Measurements from ENCODE around the gene ABI3. TPM values are rescaled to one million over a fixed set of nuclear protein-coding genes. Genes with fewer than 3 reads are reported as not detected.

ABI3 gene
- total and polyA plus RNA-seq, 9 of the 15 experiments (the other 6 are each of a cell fraction or from before 2014, with no cell fraction given): not detected

DNA sequence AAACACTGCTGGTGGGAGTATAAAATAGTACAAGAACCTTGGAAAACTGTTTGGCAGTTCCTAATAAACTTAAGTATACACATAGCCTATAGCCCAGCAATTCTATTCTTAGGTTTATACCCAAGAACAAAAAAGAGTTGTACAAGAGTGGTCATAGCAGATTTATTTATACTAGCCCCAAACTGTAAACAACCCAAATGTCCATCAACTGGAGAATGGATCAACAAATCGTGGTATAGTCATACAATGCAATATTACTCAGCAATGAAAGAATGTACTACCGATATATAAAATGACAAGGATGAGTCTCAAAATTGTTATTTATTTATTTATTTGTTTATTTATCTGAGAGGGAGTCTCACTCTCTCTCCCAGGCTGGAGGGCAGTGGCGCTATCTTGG lies 23.2 kb upstream of the ABI3 start:
- no peak overlapping the region for H3K9ac ChIP-seq (ENCODE audit: insufficient read depth in 1 of 2, low read depth in 2 of 2, low read length in 2 of 2)
- no peak overlapping the region for H3K4me2 ChIP-seq (ENCODE audit: insufficient read depth, low read length)
- H3K9me1 ChIP-seq (ENCODE audit: control insufficient read depth, insufficient read depth, low read length): no peaks in the 10 kb centered on the region
- in situ Hi-C loops (cut with MboI): no loop called here
- BruUV-seq (replicated peaks): no TSS peak
- ChIA-PET POLR2A (no interaction called here), CTCF (ENCODE audit: low intra/inter-chr PET ratio) (no interaction called here)
- DNase-seq (ENCODE audit: extremely low read depth in 1 of 4, low spot score in 3 of 4) (no peak), ATAC-seq (no peak), FAIRE-seq (no peak)
- peaks cover 0 to 5% of the 10 kb centered on the region in 2 experiments; a peak in 2 of 5 replicates for H3K4me1 ChIP-seq (replicated peaks in 1 of 2; ENCODE audit: control insufficient read depth in 2 of 2, insufficient read depth in 2 of 2, low read length in 2 of 2)
- intact Hi-C loops (cut with micrococcal nuclease): no loop called here
- H4K20me1 ChIP-seq (replicated peaks; ENCODE audit: control insufficient read depth, insufficient read depth, low read length): no peaks in the 10 kb centered on the region
- H2AFZ ChIP-seq (ENCODE audit: low read depth, low read length): no peak overlapping the region
- H3K9me3 ChIP-seq (replicated peaks; ENCODE audit: control insufficient read depth, insufficient read depth, low read depth, low read length): 0 out of 2 replicates have a peak, but pooled peaks cover 3% of the 10 kb centered on the region
- 2% methylated on average over 3 of the region's 3 CpGs for WGBS (ENCODE audit: insufficient coverage, low coverage, missing lambda C conversion rate)
- no peaks in the 10 kb centered on the region for H3K27me3 ChIP-seq (ENCODE audit: control insufficient read depth in 2 of 2, insufficient read depth in 2 of 2, low read length in 2 of 2)
- H3K79me2 ChIP-seq (ENCODE audit: control insufficient read depth, insufficient read depth, low read length): no peaks in the 10 kb centered on the region
- H3K27ac ChIP-seq (ENCODE audit: extremely low read depth, low read depth, low read length): no peak overlapping the region
- TF ChIP-seq, protein P1, sequence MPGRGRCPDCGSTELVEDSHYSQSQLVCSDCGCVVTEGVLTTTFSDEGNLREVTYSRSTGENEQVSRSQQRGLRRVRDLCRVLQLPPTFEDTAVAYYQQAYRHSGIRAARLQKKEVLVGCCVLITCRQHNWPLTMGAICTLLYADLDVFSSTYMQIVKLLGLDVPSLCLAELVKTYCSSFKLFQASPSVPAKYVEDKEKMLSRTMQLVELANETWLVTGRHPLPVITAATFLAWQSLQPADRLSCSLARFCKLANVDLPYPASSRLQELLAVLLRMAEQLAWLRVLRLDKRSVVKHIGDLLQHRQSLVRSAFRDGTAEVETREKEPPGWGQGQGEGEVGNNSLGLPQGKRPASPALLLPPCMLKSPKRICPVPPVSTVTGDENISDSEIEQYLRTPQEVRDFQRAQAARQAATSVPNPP (IDR thresholded peaks at IDR 0.05; ENCODE audit: borderline replicate concordance, insufficient read depth, insufficient read length): no peak
- no peak for TF ChIP-seq RCOR1 (IDR thresholded peaks at IDR 0.05; ENCODE audit: borderline replicate concordance in 1 of 2, low read depth in 2 of 2, low read length in 2 of 2)
- no peak for TF ChIP-seq PPARD (CRISPR knock-in tag; IDR thresholded peaks at IDR 0.05)
- TF ChIP-seq ZNF239 (CRISPR knock-in tag; IDR thresholded peaks at IDR 0.05): no peak
- TF ChIP-seq SNRNP70 (optimal IDR thresholded peaks at IDR 0.05; ENCODE audit: low read depth, low read length): no peak
- no peaks in the 10 kb centered on the region for H3K36me3 ChIP-seq (ENCODE audit: control insufficient read depth, insufficient read depth, low read length)
- H3K4me3 ChIP-seq: no peak overlapping the region

All from K562 (cell line).